CMK (cell line): Measurements from ENCODE around the gene MRPL4.

Experiments
- DNase-seq: peaks from one replicate; pipeline ENCODE4 v3.0.0-alpha.2; 2010; ENCODE audit warnings: low read depth

The MRPL4 gene

DNA sequence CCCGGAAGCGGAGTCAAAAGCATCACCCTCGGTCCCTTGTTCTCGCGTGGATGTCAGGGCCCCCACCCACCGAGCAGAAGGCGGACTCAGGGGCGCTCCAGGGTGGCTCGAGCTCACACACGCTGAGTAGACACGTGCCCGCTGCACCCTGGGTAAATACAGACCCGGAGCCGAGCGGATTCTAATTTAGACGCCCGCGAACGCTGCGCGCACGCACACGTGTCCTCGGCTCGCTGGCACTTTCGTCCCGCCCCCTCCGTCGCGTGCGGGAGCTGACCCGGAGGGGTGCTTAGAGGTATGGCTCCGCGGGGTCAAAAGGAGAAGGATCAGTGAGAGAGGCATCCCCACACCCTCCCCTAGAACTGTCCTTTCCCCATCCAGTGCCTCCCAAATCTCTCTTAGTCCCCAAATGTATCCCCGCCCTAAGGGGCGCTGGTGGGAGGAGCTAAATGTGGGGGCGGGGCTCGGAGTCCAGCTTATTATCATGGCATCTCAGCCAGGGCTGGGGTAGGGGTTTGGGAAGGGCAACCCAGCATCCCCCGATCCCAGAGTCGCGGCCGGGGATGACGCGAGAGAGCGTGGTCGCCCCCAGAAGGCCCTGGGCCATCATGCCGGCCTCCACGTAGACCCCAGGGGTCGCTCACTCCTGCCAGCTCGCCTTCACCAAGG lies 37.3 kb downstream of the MRPL4 start:
- DNase-seq: peak; percentile 87

DNA sequence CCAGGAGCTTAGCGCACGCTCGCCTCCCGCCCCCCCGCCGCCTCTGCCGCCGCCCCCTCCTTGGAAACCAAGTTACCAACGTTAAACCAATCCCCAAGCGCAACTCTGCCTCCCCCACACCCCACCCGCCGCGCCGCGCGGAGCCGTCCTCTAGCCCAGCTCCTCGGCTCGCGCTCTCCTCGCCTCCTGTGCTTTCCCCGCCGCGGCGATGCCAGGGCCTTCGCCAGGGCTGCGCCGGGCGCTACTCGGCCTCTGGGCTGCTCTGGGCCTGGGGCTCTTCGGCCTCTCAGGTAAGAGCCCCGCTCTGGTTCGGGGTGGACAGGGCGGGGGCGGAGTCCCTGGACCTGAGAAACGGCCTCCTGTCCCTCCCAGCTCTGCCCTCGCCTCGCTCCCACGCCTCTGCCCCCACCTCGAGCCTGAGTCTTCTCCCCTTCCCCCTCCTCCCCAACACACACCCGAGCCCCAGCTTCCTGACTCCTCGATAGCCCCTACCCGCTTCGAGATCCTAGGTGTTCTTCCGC lies 37.9 kb downstream of the MRPL4 start, which contains the start of gene ICAM5:
Gene ICAM5, plus strand, starts transcription at position 117 of the 521 bp plus-strand sequence. Its CDS starts 92 bp downstream, at position 209.
- DNase-seq: no peak

DNA sequence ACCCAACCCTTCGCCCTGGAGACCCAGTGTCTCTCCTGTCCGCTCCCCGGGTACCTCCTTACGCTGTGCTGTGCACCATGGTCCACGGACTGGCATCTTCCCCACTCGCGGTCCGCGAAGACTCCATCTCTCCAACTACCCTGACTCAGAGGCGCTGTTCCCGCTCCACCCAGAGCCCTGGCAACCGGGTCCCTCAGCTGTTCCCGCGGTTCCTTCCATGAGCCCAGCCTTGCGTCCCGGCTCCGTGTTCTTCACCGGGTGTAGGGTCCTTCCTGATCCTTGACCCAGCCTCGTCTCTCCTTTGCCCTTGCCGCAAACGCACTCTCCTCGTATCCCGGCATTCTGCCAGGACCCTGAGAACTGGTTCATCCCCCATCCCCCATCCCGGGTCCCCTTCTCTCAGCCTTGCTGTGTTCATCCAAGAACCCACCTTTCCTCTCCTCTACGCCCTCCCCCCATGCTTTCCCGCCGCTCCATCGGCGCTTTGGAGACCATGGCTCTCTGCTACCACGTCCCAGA lies 38.4 kb downstream of the MRPL4 start:
- no peak for DNase-seq

DNA sequence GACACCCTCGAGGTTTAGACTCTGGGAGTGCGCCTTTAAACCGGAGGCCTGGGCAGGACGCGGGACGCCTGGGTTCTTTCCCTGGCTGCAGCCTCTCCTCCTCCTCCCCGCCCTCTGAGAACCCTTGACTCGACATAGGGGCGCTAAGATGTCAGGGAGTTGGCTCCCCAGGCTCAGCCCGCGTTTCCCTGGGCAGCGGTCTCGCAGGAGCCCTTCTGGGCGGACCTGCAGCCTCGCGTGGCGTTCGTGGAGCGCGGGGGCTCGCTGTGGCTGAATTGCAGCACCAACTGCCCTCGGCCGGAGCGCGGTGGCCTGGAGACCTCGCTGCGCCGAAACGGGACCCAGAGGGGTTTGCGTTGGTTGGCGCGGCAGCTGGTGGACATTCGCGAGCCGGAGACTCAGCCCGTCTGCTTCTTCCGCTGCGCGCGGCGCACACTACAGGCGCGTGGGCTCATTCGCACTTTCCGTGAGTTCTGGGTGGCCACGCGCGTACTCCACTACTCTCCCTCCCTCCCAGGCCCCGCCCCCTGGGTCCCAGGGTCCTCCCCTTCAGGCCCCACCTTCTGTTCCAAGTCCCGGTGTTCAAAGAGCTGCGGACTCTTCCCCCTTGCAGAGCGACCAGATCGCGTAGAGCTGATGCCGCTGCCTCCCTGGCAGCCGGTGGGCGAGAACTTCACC lies 39.0 kb downstream of the MRPL4 start:
- peak; percentile 84 for DNase-seq

DNA sequence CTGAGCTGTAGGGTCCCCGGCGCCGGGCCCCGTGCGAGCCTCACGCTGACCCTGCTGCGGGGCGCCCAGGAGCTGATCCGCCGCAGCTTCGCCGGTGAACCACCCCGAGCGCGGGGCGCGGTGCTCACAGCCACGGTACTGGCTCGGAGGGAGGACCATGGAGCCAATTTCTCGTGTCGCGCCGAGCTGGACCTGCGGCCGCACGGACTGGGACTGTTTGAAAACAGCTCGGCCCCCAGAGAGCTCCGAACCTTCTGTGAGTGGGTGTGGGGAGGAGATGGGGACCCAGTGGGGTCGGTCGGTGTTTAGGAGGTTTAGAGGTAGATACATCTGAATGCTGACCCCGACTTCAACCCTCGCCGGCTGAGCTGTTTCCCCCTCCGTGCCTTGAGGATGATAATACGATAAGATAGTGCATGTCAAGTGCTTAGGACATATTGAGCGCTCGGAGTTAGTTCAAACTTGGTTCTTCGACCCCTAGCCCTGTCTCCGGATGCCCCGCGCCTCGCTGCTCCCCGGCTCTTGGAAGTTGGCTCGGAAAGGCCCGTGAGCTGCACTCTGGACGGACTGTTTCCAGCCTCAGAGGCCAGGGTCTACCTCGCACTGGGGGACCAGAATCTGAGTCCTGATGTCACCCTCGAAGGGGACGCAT lies 39.7 kb downstream of the MRPL4 start:
- no peak for DNase-seq

DNA sequence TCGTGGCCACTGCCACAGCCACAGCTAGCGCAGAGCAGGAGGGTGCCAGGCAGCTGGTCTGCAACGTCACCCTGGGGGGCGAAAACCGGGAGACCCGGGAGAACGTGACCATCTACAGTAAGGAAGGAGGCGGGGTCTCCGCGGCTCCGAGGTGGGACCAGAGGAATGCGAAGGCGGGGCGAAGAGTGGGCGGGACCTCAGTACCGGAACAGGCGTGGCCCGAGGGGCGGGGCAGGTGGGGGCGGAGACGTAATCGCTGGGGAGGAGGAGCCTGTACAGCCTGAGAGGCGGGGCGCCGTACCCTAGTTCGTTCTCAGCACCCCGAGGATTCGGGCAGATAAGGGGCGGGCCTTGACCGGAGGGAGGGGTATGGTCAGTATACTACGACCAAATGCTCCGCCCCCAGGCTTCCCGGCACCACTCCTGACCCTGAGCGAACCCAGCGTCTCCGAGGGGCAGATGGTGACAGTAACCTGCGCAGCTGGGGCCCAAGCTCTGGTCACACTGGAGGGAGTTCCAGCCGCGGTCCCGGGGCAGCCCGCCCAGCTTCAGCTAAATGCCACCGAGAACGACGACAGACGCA lies 40.3 kb downstream of the MRPL4 start:
- DNase-seq: peak; percentile 88

DNA sequence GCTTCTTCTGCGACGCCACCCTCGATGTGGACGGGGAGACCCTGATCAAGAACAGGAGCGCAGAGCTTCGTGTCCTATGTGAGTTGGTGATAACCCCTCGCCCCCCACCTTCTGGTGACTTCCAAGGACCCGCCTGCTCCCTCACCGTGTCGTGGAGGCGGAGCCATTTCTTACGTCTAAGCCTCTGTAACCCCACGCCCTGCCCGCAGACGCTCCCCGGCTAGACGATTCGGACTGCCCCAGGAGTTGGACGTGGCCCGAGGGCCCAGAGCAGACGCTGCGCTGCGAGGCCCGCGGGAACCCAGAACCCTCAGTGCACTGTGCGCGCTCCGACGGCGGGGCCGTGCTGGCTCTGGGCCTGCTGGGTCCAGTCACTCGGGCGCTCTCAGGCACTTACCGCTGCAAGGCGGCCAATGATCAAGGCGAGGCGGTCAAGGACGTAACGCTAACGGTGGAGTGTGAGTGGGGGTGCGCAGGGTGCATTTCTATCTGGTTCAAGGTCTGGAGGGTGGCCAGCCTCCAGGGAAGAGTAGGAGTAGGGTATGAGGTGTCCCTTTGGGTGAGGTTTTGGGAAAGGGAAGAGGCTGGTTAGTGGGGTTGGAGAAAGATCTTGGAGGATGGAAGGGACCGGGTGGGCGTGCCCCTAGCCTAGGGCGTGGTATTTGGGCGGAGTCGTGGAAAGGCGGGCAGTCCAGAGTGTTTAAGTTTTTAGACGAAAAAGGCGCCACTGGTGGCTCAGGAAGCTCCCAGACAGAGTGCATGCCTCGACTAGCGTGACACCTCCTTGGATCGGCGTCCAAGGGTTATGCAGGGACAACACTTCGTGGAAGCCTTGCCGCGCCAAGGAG lies 41.0 kb downstream of the MRPL4 start:
- DNase-seq: no peak

DNA sequence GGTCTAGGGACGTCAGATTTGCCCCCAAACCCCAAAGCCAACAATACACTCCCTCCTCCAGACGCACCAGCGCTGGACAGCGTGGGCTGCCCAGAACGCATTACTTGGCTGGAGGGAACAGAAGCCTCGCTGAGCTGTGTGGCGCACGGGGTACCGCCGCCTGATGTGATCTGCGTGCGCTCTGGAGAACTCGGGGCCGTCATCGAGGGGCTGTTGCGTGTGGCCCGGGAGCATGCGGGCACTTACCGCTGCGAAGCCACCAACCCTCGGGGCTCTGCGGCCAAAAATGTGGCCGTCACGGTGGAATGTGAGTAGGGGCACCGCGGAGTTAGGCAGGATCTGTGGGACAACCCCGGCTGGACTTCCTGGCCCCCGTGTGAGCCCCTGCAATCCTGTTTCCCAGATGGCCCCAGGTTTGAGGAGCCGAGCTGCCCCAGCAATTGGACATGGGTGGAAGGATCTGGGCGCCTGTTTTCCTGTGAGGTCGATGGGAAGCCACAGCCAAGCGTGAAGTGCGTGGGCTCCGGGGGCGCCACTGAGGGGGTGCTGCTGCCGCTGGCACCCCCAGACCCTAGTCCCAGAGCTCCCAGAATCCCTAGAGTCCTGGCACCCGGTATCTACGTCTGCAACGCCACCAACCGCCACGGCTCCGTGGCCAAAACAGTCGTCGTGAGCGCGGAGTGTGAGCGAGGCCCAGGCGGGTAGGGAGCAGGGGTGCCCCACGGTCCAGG lies 41.8 kb downstream of the MRPL4 start:
- no peak for DNase-seq

DNA sequence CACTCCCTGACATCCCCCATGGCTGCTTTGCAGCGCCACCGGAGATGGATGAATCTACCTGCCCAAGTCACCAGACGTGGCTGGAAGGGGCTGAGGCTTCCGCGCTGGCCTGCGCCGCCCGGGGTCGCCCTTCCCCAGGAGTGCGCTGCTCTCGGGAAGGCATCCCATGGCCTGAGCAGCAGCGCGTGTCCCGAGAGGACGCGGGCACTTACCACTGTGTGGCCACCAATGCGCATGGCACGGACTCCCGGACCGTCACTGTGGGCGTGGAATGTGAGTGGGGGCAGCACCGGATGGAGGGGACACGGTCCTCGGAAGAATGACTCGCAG lies 42.3 kb downstream of the MRPL4 start:
- DNase-seq: no peak

DNA sequence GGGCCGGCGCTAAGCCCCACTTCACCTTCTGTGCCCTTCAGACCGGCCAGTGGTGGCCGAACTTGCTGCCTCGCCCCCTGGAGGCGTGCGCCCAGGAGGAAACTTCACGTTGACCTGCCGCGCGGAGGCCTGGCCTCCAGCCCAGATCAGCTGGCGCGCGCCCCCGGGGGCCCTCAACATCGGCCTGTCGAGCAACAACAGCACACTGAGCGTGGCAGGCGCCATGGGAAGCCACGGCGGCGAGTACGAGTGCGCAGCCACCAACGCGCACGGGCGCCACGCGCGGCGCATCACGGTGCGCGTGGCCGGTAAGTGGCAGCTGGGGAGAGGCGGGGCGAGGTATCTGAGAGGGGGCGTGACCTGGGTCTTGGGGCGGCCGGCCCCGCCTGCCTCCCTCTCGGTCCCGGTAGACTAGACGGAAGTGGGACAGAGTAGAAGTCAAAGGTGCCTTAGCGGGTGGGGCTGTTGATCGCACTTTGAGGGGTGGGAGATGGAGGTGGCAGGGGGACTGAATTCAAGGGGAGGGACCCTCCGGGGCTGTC lies 43.4 kb downstream of the MRPL4 start:
- DNase-seq: no peak

DNA sequence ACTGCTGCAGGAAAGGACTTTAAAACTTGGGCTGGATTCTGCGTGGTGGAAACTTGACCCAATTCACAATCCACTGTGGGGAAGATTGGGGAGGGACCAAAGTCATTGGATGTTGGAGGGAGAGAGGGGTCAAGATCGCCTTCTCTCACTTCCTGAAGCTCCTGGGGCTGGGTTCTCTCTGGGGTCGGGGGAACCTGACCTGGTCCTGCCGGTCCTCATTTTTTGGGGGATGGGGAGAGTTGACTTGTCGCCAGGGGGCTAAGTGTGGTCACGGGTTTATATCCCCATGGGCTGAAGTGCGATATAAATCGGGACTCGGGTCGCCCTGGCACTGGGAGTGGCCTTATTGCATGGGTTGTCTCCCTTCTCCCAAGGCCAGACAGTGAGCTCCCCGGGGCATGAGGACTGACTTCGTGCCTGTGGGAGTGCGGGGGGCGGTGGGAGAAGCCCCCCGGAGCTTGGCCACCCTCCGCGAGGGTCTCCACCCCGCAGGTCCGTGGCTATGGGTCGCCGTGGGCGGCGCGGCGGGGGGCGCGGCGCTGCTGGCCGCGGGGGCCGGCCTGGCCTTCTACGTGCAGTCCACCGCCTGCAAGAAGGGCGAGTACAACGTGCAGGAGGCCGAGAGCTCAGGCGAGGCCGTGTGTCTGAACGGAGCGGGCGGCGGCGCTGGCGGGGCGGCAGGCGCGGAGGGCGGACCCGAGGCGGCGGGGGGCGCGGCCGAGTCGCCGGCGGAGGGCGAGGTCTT lies 44.0 kb downstream of the MRPL4 start:
- no peak for DNase-seq

DNA sequence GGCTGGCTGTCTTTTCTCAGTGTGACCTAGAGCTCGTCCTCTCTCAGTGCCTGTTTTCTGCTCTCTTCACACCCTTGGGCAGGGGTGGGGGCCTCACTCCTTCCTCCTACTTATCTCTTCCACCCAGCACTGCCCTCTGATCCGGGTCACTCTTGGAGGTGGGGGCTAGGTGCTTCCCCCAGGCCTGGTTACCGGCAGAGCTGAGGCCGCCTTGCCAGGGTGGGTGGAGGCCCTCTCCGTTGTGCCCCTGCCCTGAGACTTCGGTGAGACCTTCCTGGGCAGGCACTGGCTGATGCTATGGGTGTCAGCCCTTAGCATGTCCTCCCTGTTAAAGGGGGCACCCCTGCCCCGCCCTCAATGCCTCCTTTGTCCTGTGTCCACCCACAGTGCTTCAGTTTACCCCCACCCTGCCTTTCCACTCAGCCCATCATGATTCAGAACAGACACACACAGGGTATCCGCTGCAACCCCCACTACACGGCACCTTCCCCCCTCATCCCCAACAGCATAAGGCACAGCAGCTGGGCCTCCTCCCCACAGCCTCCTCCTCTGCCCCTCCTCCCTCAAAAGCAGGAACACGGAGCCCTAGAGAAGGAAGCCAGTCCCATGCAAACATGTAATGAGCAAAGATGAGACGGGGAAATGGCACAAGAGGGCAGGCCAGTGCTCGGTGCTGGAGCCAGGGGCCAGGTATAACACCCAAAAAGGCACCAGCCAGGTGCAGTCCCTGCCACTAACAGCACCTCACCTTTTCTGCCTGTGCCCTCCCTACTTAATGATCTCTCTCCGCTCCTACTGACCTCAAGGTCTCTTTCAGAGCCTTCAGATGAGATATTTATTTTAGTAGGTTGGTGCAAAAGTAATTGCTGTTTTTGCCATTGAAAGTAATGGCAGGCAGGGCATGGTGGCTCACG lies 47.8 kb downstream of the MRPL4 start:
- peak; percentile 94 for DNase-seq

DNA sequence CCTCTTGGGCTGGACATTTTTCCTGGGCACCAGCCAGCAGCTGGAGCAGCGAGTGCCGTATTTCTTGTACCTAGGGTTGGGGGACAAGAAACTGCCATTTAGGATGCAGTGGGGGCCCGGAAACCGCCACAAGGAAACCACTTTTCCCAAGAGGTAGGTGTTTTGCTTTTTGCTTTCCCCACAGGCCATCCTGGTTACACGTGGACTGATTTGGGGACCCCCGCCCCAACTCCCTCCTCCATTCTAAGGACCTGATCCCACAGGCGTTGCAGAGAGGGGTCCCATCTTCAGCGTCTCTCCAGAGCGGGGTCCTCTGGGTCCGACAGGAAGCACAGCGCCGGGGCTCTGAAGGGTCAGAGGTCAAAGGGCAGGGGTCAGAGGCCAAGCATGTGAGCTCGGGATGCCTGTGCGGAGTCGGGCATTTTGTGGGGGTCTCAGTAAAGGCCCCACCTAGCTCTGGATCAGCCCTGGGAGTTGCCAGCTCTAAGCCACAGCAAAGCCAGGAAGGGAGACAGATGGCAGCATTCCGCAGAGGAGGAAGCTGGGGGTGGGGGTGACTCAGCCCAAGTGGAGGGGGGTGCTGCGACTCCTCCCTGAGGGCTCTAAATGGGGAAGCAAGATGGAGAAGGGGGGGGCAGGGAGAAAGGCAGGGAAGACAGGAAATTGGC lies 53.3 kb downstream of the MRPL4 start:
- DNase-seq: no peak

DNA sequence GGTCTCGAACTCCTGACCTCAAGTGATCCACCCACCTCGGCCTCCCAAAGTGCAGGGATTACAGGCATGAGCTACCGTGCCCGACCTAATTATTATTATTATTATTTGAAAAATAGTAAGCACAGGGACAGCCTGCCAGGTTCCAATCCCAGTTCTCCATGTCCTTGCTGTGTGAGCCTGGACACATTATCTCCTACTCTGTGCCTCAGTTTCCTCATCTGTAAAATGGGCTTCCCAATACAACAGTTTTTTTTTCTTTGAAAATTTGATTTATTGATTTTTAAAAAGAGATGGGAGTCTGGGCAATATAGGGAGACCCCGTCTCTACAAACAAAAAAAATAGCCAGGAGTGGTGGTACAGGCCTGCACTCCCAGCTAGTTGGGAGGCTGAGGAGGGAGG lies 54.3 kb downstream of the MRPL4 start:
- DNase-seq: no peak

DNA sequence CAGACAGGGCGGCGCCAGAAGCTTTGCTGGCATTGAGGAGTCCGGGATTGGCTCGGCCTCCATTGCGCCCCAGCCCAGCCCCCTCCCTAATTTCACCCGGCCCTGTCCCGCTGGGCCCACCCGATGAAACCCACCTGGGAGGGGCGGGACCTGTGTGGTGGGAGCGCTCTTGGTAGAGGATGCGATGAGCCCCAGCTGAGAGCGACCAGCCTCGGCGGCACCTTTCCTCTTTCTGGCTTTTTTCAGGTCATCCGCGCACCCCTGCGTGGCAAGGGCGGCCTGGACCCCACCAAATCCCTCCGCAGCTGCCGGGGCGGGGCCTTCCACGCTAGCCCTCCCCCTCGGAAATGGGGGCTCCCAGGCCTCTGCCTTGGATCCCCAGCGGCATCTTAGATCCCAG lies 57.4 kb downstream of the MRPL4 start, which contains the start of gene ZGLP1:
Gene ZGLP1, minus strand, starts transcription at position 393 of the 400 bp plus-strand sequence.
- no peak for DNase-seq
